ENCODE results near the gene SERPINA5.

The SERPINA5 gene, protein sequence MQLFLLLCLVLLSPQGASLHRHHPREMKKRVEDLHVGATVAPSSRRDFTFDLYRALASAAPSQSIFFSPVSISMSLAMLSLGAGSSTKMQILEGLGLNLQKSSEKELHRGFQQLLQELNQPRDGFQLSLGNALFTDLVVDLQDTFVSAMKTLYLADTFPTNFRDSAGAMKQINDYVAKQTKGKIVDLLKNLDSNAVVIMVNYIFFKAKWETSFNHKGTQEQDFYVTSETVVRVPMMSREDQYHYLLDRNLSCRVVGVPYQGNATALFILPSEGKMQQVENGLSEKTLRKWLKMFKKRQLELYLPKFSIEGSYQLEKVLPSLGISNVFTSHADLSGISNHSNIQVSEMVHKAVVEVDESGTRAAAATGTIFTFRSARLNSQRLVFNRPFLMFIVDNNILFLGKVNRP

DNA sequence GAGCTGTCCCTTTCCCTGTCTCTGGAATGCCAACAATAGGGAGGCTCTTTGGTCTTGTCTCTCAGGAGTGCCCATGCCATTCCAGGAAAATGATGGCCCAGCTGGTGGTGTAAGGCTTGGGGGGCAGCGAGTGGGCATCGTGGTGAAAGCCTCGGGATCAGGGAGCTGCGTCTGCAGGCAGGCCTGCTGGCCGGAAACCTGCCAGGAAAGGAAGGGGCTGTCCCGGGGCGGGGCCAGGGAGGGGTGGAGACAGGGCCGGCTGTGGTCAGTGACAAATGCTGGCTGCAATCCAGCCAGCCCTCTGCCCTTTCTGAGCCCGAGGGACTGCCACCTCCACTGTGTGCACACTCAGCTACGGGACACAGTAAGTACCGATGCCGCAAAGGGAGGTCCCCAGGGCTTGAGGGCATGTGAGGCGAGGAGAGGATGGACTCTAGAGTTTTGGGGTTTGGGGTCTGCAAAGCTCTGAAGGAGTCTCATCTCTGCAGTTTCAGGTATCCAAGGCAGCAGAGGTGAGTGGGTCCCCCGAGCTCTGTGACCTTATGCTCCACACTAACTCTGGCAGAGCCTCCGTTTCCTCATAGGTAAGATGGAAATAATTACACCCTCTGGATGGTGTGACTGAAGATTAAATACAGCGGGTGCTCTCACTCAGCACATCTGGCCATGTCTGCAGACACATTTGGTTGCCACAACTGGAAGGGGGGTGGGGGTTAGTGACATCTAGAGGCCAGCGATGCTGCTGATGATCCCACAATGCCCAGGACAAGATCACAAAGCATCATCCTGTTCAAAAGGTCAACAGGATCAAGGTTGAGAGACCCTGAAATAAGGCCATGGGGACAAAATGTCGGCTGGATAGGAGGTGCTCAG is at the start of gene SERPINA5:
TSS of gene SERPINA5 (plus strand) at position 300 of the 873 bp plus-strand sequence. CDS start 5,937 bp downstream, outside the sequence.
- DNase-seq (ENCODE audit: low read depth in 2 of 2), result no peak

DNA sequence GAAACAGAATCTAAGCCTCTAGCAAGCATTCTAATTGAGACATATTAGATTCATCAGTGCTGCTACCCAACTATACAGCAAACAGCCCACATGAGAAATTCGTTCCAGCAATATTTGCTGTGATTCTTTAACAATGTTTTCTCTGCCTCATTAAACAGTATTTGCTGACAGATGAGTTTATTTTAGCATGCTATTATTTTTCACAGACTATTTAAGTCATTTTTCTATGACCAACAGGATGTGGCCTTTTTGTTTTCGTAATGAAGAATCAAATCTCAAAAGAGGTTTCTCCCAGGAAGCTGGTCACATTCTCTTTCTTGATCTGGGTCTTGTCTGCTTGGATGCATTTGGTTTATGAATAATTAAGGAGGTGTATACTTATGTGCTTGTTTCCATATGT is 48.8 kb upstream of the SERPINA5 start:
- DNase-seq (ENCODE audit: low read depth in 2 of 2), result no peak

DNA sequence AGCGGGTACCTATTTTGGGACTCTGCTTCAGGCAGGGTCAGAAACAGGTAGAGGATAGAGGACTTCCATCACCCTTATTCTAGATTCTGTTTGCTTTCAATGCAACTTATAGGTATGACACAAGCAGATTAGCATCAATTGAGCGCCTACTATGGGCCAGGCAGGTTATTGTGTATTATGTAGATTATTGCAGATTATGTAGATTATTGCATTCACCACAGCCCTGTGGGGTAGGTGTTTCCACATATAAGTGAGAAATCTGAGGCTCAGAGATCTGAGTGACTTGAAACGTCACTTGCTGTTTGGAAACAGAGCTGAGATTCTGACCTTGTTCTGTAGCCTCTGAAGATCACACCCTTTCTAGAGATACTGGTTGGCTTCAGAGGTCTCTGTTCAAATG is 45.7 kb upstream of the SERPINA5 start:
- DNase-seq (ENCODE audit: low read depth in 2 of 2), result no peak

DNA sequence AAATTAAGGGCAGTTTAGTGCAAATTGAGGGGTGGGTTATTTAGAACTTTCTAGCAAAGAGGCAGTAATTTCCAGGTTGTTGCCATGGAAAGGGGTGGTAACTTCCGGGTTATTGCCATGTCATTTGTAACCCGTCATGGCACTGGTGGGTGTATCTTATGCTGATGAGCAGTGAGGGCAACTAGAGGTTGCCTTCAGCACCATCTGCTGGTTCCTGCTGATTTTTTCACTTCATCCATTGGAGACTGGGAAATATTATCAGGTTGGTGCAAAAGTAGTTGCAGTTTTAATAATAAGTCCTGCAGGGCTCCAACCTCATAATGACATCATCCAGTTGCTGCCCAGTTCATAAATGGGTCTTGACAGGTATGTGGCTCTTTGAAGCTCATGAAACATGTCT is 44.4 kb upstream of the SERPINA5 start:
- DNase-seq (ENCODE audit: low read depth in 2 of 2), result no peak

DNA sequence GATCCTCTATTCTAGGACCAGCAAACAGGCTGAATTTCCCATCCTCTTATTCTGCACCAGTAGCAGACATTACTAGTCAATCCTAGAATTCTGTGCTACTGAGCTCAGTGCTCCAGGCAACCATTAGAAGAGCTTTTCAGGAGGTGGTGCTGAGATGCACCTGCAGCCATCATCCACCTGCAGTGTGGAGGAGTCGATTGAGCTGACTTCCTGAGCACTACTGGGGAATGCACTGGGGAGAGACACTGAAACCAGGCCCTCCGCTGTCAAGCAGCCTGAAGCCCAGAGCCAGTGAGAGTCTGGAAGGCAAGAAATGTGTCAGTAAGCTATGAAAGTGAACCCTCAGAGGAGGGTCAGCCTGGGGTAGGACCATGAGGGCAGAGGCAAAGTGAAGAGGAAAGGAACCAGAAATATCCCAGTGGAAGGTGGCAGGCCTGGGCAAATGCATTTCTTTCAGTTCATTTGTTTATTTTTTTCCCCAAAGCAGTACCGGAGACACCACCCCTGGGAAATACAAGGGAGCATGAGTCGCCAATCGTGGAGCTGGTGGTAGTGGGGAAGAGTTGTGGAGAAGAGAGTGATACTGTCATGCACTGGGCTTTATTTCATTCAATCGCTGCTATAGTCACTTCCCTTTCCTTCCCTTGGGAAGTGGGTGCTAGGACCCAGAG is 43.0 kb upstream of the SERPINA5 start:
- DNase-seq (ENCODE audit: low read depth in 2 of 2), result no peak

DNA sequence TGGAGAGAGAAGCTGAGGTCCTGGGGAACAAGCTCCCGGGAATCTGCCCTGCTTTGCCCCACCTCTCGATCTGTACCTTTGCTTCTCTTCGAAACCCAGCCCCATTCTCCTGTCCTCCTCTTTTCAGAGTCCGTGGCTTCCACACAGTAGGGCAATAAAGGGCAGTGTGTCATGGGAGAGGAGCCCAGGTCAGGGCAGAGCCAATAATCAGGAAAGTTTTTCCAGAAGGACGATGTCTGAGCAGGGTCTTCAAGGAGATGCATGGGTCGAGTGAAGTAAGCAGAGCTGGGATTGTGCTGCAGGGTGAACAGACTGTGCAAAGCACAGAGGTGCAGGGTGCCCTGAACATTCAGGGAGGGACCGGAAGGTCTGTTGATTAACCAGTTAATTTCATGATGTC is 42.0 kb upstream of the SERPINA5 start:
- DNase-seq (ENCODE audit: low read depth in 2 of 2), result no peak

DNA sequence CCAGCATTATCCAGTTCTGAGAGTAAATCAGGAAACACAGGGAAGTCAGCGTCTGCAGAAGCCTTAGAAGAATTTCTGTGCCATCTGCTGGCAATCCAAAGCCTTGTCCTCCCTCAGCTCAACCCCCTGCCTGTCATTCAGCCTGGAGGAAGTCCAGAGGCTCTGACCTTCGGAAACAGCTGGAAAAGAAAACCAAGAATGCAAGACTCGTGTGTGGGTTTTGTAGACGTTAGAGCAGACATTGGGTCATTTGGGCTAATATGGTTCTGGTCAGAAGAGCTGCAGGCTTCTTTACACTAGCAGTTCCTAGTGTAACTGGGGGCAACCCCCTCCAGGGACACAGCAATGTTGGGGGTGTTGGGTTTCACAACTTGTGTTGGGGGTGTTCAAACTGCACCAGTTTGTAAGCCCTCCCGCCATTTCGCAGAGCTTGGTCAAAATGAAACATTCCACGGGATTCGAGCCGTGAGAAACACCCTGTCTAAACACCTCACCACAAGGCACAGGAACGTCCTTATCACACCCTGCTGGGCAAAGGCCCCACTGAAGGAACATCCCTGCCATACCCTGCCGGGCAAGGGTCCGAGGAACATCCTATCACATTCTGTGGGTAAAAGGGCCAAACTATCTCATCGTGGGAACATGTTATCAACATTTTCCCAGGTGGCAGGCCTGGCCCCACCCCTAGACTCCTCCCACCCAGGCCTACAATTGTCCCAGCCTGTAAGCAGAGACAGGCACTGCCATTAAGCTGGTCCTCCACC is 41.0 kb upstream of the SERPINA5 start:
- no peak for DNase-seq (ENCODE audit: low read depth in 2 of 2)

DNA sequence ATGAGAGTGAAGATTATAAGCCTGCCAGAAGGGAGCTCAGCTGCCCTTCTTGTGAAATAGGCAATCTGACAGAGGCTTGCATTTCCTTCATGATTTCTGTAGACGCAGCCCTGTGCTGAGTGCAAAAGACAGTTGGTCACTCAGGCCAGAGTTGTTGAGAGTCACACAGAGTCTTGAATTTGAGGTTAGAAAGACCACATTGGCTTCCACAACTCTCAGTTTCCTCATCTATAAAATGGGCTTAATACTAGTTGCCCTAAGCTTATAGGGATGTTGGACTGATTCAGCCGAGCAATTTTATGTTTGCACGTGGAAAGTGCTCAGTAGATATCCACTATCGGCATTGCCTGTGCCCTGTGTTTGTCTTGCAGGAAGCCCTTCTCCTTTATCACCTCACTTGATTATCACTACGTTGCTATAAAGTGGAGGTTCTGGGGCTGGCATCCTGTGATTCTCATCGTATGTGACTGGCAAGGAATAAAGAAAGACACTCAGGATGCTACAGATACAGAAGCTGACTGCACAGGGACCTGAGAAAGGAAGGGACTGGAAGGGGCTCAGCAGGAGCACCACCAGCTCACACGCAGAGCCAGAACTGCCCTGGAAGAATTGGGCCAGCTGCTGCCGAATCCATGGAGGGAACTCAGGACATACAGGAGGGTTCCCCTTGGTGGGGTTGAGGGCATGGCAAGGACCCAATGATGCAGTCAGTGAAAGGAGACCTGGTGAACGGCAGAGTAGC is 39.8 kb upstream of the SERPINA5 start:
- no peak for DNase-seq (ENCODE audit: low read depth in 2 of 2)

DNA sequence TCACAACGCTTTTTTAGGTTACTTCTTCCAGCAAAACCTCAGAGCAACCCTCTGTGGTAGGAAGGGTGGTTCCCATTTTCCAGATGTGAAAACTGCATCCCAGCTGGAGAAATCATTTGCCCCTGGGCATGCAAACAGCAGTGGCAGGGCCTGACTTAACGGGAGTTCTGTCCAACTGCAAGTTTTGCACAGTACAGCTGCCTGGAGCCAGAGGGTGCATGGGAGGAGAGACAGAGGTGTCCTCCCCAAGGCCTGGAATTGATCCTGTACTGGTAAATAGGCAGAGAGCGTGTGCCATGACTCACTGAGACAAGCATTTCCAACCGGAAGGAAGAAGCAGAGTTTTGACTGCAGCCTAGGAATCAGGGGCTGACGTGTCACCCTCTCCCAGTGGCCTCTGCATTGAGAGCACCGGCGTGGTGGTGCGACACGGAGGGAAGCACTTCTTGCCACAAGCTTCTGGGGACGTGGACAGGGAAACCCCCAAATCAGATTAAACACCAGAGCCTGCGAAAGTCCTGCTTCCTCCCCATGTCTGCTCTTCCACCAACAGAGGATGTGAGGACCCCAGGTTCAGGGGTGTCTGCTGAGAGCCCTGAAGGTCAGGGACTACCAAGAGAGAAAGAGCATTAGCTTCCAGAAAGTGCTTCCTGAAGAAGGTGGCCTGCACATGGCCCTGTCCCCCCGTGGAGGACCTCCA is 39.0 kb upstream of the SERPINA5 start:
- DNase-seq (ENCODE audit: low read depth in 2 of 2), result no peak

DNA sequence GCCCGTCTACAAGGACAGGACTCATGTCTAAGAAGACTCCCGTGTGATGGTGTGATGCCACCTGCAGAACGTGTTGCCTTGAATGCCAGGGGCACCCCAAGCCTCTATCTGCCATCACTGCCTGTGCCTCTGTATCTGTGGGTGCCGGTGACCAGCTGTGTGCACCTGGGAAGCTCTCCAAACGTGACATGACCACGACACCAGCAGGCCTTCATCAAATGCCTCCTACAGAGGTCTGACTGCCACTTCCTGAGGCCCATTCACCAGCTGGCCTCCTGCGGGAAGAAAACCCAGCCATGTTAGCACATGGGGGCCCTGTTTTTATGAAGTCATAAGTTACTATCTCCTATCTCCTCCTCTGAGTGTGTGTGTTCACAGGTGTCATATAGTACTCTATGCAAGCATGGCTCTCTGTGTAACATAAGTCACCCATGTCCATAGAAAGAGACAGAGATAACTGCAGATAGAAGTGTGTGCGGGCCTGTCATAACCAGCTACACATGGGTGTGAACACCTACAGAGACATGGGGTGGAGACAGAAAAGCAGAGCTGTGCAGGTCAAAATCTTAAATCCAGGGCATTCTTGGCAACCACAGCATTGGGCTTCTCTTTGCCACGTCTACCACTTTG is 38.3 kb upstream of the SERPINA5 start:
- DNase-seq (ENCODE audit: low read depth in 2 of 2), result no peak

DNA sequence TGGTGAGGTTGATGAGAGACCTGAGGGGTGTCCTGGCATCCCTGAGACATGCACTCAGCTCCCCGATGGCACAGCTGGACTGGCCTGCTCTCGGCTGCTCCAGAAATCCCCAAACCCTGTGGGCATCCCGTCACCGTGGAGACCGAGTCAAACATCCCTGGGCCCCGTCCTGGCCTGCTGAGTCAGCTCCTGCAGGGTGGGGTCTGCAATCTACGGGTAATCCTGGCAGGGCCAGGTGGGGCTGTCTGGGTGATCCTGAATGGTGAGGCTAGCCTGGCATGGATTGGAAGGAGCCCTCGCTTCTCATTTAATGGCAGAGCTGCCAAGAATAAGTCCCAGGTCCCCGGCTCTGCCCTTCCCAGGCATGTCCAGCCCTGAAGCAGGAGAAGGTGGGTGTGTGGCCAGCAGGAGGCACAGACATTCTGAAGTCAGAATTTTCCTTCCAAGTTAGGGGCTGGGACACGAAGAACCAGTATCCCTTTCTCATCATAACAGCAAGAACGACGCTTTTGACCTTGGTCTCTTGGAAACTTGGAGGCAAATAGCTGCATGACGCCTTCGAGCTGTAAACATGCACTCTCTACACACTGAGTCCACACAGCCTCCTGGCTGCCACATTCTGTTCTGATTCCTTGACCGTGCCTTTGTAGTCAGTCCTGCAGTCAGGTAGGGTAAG is 37.6 kb upstream of the SERPINA5 start:
- no peak for DNase-seq (ENCODE audit: low read depth in 2 of 2)

DNA sequence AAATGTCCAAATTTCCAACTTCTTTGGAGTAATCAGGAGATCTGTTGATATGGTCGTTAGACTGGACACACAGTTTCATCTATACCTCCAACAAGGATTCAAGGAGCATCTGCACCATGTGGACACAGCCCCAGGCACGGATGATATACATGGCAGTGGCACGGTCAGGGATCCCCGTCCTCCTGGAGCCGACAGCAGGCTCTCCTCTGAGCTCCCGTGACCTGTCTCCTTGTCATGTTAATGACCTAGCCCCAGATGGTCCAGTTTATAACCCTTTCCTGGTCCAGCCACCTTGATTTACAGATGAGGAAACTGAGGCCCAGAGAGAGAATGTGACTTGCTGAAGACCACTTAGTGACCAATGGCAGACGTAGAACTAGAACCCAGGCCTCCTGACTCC is 36.5 kb upstream of the SERPINA5 start:
- DNase-seq (ENCODE audit: low read depth in 2 of 2), result no peak

DNA sequence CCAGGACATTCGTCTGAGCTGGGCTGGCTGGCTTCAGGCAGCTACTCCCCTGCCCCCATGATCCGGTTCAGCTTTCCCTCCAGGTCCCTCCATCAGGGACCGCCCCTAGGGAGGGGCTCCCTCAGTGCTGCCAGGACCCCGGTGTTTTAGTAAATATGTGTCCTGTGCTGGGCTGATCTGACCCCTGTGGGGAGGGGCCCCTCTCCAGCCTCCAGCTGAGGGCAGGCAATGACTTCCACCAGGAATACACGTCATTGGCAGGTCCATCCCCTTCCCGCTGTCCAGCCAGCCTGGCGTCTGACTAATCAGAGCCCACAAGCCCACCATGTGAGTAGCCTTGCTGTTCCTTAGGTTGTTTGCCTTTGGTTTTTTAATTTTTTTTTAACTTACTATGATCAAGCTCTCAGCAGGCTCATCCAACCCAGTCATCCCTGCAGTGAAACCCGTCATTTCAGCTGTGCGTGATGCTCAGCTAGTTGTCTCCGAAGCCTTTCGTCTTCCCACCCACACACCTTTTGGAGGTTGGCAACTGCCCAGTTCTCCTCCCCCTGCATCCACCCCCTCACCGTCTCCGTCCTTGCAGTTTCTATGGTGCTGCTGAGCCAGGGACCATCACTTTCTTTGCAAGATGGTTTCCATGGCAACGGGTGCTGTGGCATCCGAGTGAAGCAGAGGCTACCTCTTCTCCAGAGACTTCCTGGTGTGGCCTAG is 35.9 kb upstream of the SERPINA5 start:
- DNase-seq (ENCODE audit: low read depth in 2 of 2), result no peak

DNA sequence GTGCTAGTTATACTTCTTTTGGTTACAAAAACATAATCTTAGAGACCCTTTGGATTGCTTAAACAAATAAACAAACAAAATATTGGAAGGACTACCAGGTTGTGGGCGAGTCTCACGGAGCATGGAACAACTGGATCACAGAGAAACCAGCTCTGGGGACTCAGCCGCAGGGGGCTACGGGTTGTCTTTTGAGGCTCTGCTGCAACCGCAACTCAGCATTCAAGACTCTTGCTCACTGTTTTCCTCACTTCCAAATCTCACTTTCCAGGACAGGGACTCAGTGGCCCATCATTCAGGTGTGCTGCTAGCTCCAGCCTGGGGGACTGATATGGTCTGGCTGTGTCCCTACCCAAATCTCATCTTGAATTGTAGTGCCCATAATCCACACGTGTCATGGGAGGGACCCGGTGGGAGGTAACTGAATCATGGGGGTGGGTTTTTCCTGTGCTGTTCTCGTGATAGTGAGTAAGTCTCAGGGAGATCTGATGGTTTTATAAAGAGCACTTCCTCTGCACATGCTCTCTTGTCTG is 34.0 kb upstream of the SERPINA5 start:
- DNase-seq (ENCODE audit: low read depth in 2 of 2), result no peak

DNA sequence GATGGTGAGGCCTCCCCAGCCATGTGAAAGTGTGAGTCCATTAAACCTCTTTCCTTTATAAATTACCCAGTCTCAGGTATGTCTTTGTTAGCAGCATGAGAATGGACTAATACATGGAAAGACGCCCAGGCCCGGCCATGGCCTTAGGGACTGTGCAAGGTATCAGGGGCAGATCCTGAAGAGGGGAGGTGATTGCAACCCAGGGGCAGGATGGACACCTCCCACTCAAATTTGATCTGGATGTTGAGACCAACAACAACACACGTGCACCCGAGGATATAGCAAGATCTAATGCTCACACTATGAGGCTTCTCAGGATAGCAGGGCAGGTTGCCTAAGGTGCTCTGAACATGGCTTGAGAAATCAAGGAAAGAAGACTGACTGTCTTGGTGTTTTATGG is 33.5 kb upstream of the SERPINA5 start:
- no peak for DNase-seq (ENCODE audit: low read depth in 2 of 2)

DNA sequence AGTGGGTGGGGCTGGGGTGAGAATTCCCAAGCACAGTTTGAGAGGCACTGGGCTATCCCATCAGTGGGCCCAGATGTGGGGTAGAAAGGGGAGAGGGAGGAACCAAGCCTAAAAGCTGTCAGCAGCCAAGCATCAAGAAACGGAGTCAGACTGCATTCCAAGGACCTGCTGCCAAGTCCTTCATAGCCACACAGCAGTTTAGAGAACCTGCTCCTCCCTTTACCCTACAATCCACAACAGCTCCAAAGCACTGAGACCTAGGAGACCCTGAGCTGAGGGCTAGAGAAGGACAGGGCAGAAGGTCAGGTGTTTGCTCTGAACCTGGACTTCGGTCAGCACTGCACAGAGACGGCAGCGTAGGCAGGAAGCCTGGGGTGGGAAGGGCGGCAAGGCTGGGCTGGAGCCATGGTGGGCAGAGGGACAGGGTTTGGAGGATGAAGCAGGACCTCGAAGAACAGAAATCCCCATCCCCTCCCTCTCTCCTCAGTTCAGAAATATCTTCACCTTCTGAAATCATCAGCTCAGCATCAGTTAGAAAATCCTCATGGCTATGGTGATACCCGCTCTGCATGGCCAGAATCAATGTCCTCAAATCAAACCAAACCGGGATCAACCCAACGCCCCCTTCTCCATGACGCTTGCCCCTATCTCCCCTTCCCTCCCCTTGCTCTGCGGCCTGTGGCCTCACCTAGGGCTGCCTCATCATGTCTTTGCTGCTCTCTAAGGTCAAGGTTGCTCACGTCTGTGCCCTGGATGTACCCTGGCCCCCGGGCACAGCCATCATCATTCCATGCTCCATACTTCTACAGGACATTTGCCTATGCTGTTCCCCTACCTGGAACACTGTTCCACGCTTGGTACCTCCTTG is 32.9 kb upstream of the SERPINA5 start:
- DNase-seq (ENCODE audit: low read depth in 2 of 2), result no peak
